ENCODE data around the gene SPIB.

Gene SPIB

DNA sequence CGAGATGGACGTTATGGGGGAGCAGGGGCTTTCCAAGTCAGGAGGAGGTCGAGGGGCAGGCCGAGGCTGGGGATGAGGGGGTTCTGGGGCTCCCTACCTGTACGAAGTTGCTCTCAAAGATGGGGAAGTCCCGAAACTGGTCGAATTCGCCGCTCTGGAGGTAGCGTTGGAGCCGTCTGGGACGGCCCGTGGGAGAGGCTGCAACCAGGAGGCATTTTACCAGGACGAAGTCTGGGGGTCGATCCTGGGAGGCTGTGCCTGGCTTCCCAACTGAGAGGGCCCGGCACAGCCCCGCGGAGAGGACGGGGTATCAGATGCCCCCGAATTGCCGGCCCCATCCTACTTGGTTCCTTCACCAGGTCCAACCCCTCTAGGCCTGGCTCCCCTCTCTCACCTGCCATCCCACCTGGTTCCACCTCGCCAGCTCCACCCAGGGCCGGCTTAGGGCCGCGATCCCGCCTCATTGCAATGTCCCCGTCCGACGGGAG is 57.0 kb downstream of the SPIB start:
- DNase-seq, result no peak

- DNase-seq, result peak; percentile 86
These were observed 57.6 kb downstream of the SPIB start, which contains the start of the genes EMC10 and GARIN5A for GRCh38 chr19:50476224-50476906. Gene EMC10, plus strand, starts transcription at chr19:50476507. Its CDS starts 38 bp downstream, at chr19:50476545. Gene GARIN5A, minus strand, starts transcription at chr19:50476848. Its CDS starts 460 bp downstream, at chr19:50476388.

GRCh38 chr19:50476907-50477238 is 58.1 kb downstream of the SPIB start:
- no peak for DNase-seq

DNA sequence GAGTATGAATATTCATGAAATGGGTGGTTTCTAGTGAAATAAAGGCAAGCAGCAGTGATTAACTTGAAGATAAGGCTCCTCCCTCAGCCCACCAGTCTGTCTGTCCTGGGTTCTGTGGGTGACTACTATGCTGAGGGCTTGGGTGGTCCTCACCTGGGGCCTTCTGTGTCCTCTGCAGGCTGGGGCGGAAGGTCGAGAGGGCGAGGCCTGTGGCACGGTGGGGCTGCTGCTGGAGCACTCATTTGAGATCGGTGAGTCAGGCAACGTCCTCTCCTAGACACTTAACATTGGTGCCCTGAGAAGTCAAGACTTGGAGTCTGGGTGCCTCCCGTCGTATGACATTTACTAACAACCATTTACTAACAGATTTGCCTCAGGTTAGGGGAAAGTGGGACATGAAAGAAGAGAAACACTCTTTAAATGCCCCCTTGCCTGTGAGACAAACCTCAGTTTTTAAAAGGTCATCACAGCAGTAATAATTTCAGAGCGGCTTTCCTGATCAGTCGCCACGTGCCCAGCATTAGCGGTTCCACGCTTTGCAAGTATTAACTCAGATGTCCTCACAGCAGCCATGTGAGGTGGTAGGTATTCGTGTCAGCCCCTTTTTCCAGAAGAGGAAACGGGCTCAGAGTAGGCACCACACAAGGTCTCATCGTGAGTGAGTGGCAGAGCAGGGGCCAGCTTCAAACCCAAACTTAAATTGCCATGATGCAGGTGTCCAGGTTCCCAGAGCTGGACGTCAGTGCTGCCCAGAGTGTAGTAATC is 59.2 kb downstream of the SPIB start:
- DNase-seq, result no peak

DNA sequence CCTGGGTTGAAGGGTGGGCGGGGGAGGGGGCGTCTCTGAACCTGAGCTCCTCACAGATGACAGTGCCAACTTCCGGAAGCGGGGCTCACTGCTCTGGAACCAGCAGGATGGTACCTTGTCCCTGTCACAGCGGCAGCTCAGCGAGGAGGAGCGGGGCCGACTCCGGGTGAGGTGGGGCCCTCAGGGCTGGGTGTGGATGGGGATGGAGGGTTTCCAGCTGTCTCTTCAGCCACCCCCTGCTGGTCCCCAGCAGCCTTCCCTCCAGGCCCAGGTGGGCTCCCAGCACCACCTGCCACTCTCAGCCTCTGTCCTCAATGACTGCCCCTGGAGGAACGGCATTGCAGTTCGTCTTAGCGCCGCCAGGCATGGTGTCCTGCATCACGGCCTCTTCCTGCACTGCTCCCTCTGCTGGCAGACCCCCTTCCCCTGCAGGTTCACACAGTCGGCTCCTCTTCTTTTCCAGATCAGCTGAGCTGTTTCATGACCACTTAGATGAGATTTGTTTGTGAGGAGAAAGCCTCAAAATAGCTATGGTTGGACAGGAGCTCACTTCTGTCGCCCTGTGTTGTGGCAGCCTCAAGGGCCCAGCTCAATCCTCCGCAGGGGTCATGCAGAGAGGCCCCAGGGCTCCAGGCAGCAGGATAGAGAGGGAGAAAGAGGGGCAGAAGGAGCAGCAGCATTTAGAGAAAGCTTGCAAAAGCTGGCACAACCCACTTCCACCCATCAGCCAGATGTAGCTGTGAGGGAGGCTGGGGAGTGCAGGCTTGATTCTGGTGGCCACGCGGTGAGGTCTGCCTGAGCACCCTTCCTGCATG is 60.4 kb downstream of the SPIB start:
- DNase-seq, result no peak

DNA sequence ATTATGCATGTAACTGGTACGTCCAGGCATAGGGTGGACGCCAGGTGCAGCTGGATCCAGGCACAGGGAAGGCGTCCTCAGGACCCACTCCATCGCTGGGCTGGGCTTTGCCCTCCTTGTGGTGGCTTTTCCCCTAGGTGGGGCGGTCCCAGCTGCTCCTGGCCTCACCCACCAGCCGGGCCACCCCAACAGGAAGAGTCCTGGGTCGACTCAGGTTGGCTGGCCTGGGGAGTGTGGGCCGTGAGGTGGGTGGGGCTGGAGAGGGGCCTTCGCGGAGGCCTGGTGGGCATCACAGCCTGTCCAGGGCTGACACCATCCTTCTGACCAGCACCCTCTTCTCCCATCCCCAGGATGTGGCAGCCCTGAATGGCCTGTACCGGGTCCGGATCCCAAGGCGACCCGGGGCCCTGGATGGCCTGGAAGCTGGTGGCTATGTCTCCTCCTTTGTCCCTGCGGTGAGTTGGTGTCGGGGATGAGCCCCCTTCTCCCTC is 61.1 kb downstream of the SPIB start:
- DNase-seq, result no peak

DNA sequence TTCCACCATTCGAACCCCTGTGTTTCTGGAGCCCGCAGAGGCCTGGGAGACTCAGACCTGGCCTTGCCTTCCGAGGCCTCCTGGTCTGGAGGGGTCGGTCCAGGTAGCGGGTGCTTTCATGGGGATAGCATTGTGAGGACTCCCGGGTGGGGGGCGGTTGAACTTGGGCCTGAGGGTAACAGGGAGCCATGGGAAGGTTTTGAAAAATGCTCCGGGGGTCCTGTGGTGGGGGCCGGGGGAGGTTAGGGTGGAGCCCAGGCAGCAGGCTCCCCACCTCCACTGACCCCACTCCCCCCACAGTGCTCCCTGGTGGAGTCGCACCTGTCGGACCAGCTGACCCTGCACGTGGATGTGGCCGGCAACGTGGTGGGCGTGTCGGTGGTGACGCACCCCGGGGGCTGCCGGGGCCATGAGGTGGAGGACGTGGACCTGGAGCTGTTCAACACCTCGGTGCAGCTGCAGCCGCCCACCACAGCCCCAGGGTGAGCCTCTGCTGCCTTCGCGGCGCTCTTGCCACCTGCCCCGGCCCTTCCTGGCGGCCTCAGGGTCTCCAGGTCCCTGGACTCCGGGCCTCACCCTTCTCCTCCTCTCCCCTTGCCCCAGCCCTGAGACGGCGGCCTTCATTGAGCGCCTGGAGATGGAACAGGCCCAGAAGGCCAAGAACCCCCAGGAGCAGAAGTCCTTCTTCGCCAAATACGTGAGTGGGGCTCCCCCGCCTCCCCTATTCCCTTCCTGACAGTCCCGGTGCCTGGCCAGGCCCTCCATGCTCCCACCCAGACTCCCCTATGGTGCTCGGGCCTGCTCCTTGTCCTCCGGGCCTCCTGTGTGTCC is 61.8 kb downstream of the SPIB start:
- DNase-seq, result no peak

Measured in GDM1 (cell line).